Skeletal muscle tissue (tissue), 4 donors: Measurements from ENCODE around the gene TMEM8B. TPM values are rescaled to one million over a fixed set of nuclear protein-coding genes. Genes with fewer than 3 reads are reported as not detected.

Experiments
- H3K27ac ChIP-seq: one replicate; pipeline ENCODE4 v1.7.0; 2013; ENCODE audit warnings: mild to moderate bottlenecking, low read depth, low read length, inconsistent platforms
- H3K27me3 ChIP-seq, 3 donors: one replicate each; pipeline ENCODE4 v1.7.0; 2013; ENCODE audit warnings: low read length in 3 of 3; ENCODE audit not compliant: control insufficient read depth in 3 of 3, insufficient read depth in 3 of 3
- H3K36me3 ChIP-seq, 3 donors: one replicate each; pipeline ENCODE4 v1.7.0; 2013; ENCODE audit warnings: low read length in 3 of 3; ENCODE audit not compliant: control insufficient read depth in 3 of 3, insufficient read depth in 3 of 3
- H3K4me1 ChIP-seq, 3 donors: one replicate each; pipeline ENCODE4 v1.7.0; 2013; ENCODE audit warnings: low read length in 3 of 3, mild to moderate bottlenecking in 3 of 3; ENCODE audit not compliant: control insufficient read depth in 3 of 3, insufficient read depth in 3 of 3
- H3K4me3 ChIP-seq, 3 donors: one replicate each; pipeline ENCODE4 v1.7.0; 2013; ENCODE audit warnings: low read length in 3 of 3
- H3K9ac ChIP-seq, 3 donors: one replicate each; pipeline ENCODE4 v1.7.0; 2013; ENCODE audit warnings: low read length in 3 of 3, mild to moderate bottlenecking in 3 of 3, moderate library complexity in 2 of 3, low read depth in 1 of 3
- H3K9me3 ChIP-seq, 3 donors: one replicate each; pipeline ENCODE4 v1.7.0; 2013; ENCODE audit warnings: low read length in 3 of 3; ENCODE audit not compliant: control insufficient read depth in 3 of 3
- total RNA-seq: library from RNA; depleted of rRNA; stranded (reverse); fragments of >200 nt; gene quantifications from one replicate; pipeline ENCODE4 v1.2.3, GENCODE V29; 2014
- donor health status: Osteomylitis.

TMEM8B gene
- total RNA-seq, 1 donor from 2014 or later: 2.6 TPM

GRCh38 chr9:35847792-35848572 is 19.0 kb downstream of the TMEM8B start:
- Histone ChIP-seq H3K27ac (peak overlapping the region; percentile 79), H3K4me3 (peak overlapping the region in 2 of 3 donors; percentile 8 to 28), H3K27me3 (no peaks in the 10 kb centered on the region), H3K9me3 (no peaks in the 10 kb centered on the region), H3K9ac (peak overlapping the region in 2 of 3 donors; percentile 59 to 61), H3K36me3 (peaks cover 5 to 22% (median 13%) of the 10 kb centered on the region in 3 donors), H3K4me1 (peaks cover 32 to 46% (median 44%) of the 10 kb centered on the region in 3 donors)

DNA sequence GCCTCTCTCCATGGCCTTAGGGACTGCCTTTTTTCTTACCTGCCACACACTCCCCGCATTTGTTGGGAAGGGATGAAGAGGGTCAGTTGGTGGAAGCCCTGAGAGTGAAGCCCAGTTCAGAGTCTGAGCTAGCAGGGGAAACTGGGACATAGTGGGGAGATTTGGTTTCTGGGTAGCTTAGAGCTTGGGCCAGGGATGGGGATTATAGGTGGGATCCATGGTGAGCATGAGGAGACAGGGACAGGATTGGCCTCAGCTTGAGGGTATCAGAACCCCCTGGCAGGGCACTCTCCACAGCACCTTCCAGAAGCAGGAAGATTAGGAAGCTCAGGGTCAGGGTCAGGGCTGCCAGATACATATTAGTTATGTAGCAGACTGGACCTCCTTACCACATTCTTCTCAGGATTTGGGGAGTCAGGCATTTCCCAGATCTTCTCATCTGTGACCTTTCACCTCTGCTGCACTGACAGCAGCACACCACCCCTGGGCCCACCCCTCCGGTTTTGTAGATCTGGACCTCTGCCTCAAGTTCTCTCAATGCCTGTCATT is 23.3 kb downstream of the TMEM8B start:
- Histone ChIP-seq H3K4me3 (no peak overlapping the region), H3K27me3 (no peaks in the 10 kb centered on the region), H3K27ac (no peak overlapping the region), H3K4me1 (peaks cover 9 to 16% (median 11%) of the 10 kb centered on the region in 3 donors), H3K9me3 (no peaks in the 10 kb centered on the region), H3K9ac (no peak overlapping the region), H3K36me3 (peaks cover 8 to 24% (median 12%) of the 10 kb centered on the region in 3 donors)

GRCh38 chr9:35852876-35853865 is 24.1 kb downstream of the TMEM8B start:
- H3K27ac ChIP-seq: no peak overlapping the region
- peaks cover 8 to 20% (median 12%) of the 10 kb centered on the region in 3 donors for H3K36me3 ChIP-seq
- no peak overlapping the region for H3K9ac ChIP-seq
- H3K4me3 ChIP-seq: no peak overlapping the region
- no peaks in the 10 kb centered on the region for H3K27me3 ChIP-seq
- peaks cover under 1 to 8% (median 3%) of the 10 kb centered on the region in 3 donors for H3K4me1 ChIP-seq
- H3K9me3 ChIP-seq: no peaks in the 10 kb centered on the region

- no peaks in the 10 kb centered on the region for H3K27me3 ChIP-seq
These were observed 25.2 kb downstream of the TMEM8B start for GRCh38 chr9:35854091-35854762.

GRCh38 chr9:35856206-35856605 is 27.2 kb downstream of the TMEM8B start:
- peaks cover 0 to 8% (median 4%) of the 10 kb centered on the region in 3 donors for H3K4me1 ChIP-seq
- H3K36me3 ChIP-seq: peaks cover 8 to 20% (median 12%) of the 10 kb centered on the region in 3 donors
- H3K27ac ChIP-seq: no peak overlapping the region
- H3K4me3 ChIP-seq: no peak overlapping the region
- no peak overlapping the region for H3K9ac ChIP-seq
- no peaks in the 10 kb centered on the region for H3K9me3 ChIP-seq
- H3K27me3 ChIP-seq: peaks cover 0 to 1% (median under 1%) of the 10 kb centered on the region in 3 donors

More at GRCh38 chr9:35854091-35854762, 25.2 kb downstream of the TMEM8B start:
- Histone ChIP-seq H3K9me3 (no peaks in the 10 kb centered on the region), H3K4me1 (peaks cover 0 to 4% (median 3%) of the 10 kb centered on the region in 3 donors), H3K4me3 (no peak overlapping the region), H3K36me3 (peaks cover 8 to 20% (median 12%) of the 10 kb centered on the region in 3 donors), H3K9ac (no peak overlapping the region), H3K27ac (no peak overlapping the region)

DNA sequence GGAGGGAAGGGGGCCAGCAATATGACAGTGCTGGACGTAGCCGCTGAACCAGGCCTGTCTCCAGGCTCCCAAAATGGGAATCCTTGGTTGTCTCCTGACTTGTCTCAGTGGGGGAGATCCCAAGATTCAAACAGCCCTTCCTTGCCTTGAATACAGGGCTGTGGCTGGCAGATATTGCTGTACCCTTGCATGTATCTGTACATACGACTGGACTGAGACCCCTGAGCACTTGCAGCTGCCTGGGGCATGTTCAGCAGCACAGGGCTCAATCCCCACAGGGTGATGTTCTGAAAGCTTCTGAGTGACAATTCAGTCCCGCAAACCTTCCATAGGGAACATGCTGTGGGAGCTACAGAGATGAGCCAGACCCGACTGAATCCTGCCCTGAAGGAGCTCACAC is 27.9 kb downstream of the TMEM8B start:
- Histone ChIP-seq H3K27ac (no peak overlapping the region), H3K9ac (no peak overlapping the region), H3K36me3 (peaks cover 8 to 20% (median 12%) of the 10 kb centered on the region in 3 donors), H3K4me3 (no peak overlapping the region), H3K27me3 (peaks cover 0 to 8% (median 6%) of the 10 kb centered on the region in 3 donors), H3K4me1 (peaks cover 0 to 8% (median 4%) of the 10 kb centered on the region in 3 donors), H3K9me3 (no peaks in the 10 kb centered on the region)

GRCh38 chr9:35858458-35858857 is 29.4 kb downstream of the TMEM8B start:
- H3K4me1 ChIP-seq: peaks cover 0 to 8% (median 4%) of the 10 kb centered on the region in 3 donors
- H3K27me3 ChIP-seq: peaks cover 10 to 17% (median 11%) of the 10 kb centered on the region in 3 donors
- no peaks in the 10 kb centered on the region for H3K9me3 ChIP-seq
- peaks cover 0 to 8% (median 5%) of the 10 kb centered on the region in 3 donors for H3K36me3 ChIP-seq
- H3K27ac ChIP-seq: no peak overlapping the region
- no peak overlapping the region for H3K4me3 ChIP-seq
- no peak overlapping the region for H3K9ac ChIP-seq

- Histone ChIP-seq H3K27ac (no peak overlapping the region), H3K36me3 (peaks cover 0 to 2% (median 0%) of the 10 kb centered on the region in 3 donors), H3K9ac (peak overlapping the region in 1 of 3 donors; percentile 3), H3K4me1 (peaks cover 0 to 8% (median 4%) of the 10 kb centered on the region in 3 donors), H3K4me3 (no peak overlapping the region), H3K27me3 (peaks cover 15 to 26% (median 17%) of the 10 kb centered on the region in 3 donors), H3K9me3 (no peaks in the 10 kb centered on the region)
These were observed 30.4 kb downstream of the TMEM8B start for GRCh38 chr9:35859310-35859989.

- no peak overlapping the region for H3K4me3 ChIP-seq
- H3K4me1 ChIP-seq: peaks cover 0 to 8% (median 4%) of the 10 kb centered on the region in 3 donors
- H3K27ac ChIP-seq: no peak overlapping the region
- no peaks in the 10 kb centered on the region for H3K9me3 ChIP-seq
- H3K36me3 ChIP-seq: peaks cover 0 to 1% (median 0%) of the 10 kb centered on the region in 3 donors
- peak overlapping the region in 1 of 3 donors; percentile 3 for H3K9ac ChIP-seq
- H3K27me3 ChIP-seq: peaks cover 17 to 31% (median 20%) of the 10 kb centered on the region in 3 donors
These were observed 30.9 kb downstream of the TMEM8B start for GRCh38 chr9:35859990-35860339.
